Inflammatory macrophage treated with lipopolysaccharide for 4 hours (primary cell): ENCODE data around the gene DCBLD1.
"Not testable (repeated sequence)": the region's sequence is repeated elsewhere in the genome, so short reads cannot be mapped to it uniquely, and the experiment has no call there.

ENCODE experiments used
- DNase-seq: peaks from one replicate; pipeline ENCODE4 v3.0.0-alpha.2; 2020

DCBLD1 gene

DNA sequence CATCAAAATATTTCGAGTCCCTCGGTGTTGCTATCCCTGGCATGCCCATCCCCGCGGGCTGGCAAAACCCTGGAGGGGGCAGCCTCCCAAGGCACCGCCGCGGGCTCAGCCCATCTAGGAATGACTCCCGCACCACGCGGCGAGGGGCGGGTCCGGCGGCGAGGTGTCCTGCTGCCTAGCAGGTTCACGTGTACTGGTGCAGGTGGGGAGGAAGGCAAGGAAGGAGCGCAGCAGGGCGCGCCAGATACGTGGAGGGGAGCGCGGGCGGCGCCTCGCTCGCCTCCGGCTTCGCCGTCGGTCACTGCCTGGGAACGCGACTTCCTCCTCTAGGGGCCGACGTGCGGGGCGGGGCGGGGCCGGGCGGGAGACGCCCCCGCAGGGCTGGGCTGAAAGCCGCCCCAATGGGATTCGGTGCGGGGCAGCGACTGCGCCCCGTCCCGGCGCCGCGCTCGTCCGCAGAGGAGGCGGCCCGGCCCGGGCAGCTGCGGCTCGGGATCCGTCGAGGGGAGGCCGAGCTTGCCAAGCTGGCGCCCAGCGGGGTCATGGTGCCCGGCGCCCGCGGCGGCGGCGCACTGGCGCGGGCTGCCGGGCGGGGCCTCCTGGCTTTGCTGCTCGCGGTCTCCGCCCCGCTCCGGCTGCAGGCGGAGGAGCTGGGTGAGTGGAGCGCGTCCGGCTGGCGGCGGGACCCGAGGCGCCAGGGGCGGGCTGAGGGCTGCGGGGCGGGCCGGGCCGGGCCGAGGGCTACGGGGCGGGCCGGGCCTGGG is at the start of gene DCBLD1:
Gene DCBLD1, plus strand, starts transcription at position 435 of the 764 bp plus-strand sequence. Its CDS starts 108 bp downstream, at position 543.
- peak; percentile 80 for DNase-seq

DNA sequence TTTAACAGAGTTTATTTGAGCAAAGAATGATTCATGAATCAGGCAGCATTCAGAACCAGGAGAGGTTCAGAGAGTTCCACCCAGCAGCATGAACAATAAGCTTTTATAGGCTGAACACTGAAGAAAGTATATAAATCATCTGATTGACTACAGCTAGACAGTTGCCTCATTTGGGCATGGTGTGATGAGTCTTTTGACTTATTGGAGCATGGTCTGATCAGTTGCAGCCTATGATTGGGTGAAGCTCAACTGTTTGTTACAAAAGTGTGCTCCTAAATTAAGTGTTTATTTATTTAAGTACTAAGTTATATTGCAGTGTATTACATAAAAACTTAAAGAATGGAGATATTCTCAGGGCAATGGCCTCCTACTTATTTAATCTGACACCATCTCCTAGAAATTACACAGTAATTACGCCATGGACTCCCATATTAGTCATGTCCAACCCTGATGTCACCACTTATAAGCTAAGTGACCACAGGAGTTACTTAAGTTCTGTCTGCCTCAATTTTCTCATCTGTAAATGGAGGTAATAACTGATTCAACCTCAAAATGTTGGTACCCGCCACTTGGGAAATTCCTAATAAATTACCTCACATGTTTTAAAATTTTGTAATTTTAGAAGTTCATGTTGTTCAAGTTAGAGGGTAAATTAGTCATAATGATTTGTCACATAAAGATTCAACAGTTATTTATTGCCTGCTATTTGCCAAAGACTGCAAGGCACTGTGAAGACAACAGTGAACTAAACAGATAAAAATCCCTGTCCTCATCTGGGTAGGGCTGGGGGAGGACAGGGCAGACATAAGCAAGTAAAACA is 41.6 kb upstream of the DCBLD1 start:
- peak; percentile 88 for DNase-seq

- peak; percentile 40 for DNase-seq
These were observed 40.6 kb upstream of the DCBLD1 start for GRCh38 chr6:117441824-117442264.

DNA sequence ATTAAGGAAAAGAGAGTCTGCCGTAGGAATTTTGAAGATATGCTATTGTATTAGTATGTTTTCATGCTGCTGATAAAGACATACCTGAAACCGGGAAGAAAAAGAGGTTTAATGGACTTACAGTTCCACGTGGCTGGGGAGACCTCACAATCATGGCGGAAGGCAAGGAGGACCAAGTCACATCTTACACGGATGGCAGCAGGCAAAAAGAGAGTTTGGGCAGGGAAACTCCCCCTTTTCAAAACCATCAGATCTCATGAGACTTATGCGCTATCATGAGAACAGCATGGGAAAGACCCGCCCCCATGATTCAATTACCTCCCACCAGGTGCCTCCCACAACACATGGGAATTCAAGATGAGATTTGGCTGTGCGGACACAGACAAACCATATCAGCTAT is 40.2 kb upstream of the DCBLD1 start:
- not testable (repeated sequence) for DNase-seq

DNA sequence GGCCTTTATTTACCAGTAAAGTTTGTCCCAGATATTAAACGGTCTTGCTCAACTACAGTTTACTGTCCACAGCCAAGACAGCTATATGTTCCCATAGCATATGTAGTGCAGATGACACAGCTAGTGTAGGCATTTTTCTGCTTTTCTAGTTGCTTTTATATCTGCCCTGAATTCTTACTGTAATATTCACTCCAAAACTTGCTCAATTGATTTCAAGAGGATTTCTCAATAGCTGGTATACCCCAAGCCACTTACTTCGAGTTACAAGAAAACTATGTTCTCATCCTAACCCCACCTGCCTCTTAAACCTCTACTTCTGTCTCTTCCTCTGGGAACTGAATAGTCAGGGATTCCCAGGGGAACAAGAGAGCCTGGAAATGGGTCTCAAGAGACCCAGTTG is 37.9 kb upstream of the DCBLD1 start:
- no peak for DNase-seq

DNA sequence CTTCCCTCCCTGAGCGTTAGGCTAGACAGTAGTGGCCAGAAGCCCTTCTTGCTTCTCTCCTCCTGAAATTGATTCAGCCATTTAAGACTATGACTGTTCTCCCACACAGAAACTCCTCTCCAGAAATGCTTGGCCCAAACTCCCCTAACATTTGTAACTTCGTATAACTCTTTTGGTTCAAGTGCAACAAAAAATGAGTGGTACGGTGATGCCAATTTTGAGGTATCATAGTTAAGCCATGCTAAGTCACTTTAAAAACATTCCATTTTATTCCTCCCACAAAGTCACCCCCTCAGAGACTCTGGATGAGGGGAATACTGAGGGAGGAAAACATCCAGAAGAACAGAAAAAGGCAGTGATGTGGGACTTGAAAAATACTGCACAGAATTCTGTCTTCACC is 35.6 kb upstream of the DCBLD1 start:
- DNase-seq, result no peak

- no peak for DNase-seq
These were observed 34.5 kb upstream of the DCBLD1 start for GRCh38 chr6:117448011-117448410.

- DNase-seq, result no peak
These were observed 33.6 kb upstream of the DCBLD1 start for GRCh38 chr6:117448732-117449485.

DNA sequence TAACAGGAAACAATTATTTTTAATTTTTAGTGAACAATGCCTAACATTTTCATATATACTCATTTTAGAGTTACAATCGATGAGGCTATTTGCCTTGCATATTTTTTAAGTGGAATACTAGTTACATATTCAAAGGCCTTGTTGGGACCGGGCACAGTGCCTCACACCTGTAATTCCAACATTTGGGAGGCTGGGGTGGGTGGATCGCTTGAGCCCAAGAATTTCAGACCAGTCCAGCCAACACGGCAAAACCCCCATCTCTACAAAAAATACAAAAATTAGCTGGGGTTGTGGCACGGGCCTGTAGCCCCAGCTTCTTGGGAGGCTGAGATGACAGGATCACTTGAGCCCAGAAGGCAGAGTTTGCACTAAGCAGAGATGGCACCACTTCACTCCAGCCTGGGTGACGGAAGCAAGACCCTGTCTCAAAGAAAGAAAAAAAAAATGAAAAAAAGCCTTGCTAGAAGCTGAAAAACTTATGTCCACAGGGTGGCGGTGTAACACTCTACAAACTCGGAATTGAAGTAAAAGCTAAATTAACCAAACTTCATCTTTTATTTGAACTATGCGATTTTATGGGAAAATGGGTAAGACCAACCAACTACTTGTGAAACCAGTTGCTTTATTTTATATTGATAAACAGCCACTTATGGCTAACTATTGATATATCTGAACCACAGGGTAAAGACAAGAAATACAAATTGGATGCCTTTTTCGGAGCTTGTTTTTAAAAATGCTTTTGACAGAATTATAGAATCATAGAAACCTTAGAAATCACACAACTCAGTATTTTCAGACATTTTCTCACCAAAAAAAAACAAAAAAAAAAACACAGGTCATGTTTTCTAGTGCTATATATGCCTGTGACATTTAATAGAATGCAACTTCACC is 32.7 kb upstream of the DCBLD1 start:
- DNase-seq, result peak; percentile 64

DNA sequence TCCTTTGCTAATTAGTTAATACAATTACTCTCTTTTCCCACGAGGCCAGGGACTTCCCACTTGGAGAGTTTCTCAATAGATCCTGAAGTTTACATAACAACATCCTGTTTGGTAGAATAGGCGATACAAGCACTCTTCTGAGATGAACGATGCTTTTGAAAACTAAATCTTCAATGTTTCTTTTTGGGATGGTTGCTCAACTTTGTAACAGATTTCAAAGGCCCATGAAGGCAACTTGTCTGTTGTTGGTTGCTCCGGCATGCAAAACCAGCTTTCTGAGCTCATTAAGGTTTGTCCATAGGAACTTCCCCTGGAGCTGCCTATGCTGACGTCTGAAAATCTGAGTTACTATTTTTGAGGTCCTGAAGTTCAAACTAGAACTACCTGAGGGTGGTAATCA is 30.8 kb upstream of the DCBLD1 start:
- peak; percentile 60 for DNase-seq

GRCh38 chr6:117456250-117456649 is 26.2 kb upstream of the DCBLD1 start:
- DNase-seq, result no peak

- DNase-seq, result no peak
These were observed 25.5 kb upstream of the DCBLD1 start for GRCh38 chr6:117456998-117457397.

DNA sequence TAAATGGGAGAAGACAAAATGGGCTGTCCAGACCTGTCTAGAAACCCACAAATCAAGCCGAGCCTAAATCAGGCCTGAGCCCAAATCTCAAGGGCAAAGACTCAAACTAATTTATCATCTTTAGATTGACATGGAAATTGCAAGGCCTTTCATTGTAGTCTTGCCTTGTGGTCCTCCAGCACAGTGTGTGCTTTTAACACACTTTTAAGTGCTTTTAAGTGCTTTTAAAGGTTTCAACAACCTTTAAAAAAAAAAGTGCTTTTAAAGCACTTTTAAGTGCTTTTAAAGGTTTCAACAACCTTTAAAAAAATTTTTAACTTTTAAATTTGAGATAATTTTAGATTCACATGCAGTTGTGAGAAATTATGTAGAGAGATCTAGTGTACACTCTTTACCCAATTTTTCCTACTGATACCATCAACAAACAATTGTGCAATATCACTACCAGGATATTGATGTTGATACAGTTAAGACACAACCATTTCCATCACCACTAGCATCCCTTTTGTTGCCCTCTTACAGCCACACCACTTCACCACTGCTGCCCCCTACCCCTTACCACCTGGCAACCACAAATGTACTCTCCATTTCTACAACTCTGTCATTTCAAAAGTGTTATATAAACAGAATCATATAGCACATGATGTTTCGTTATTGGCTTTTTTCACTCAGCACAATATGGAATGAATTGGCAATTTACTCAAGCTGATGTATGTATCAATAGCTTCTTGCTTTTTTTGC is 23.1 kb upstream of the DCBLD1 start:
- DNase-seq, result no peak

- DNase-seq, result no peak
These were observed 18.5 kb upstream of the DCBLD1 start for GRCh38 chr6:117463762-117464665.

GRCh38 chr6:117464700-117465099 is 17.8 kb upstream of the DCBLD1 start:
- no peak for DNase-seq

DNA sequence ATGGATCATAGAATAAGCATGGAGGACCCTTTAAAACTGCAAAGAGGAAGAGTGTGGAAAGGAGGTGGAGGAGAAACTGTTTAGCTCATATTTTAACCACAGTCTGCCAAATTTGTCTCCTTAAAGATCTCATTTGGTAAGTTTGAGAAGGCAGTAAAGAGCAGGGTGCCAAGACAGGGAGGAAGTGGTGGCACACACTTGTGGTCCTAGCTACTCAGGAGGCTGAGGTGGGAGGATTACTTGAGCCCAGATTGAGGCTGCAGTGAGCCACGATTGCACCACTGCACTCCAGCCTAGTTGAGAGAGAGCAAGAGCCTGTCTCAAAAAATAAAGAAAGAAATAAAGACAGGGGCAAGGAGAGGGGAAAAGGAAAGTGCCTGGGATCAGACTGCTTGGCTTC is 16.8 kb upstream of the DCBLD1 start:
- DNase-seq, result no peak

DNA sequence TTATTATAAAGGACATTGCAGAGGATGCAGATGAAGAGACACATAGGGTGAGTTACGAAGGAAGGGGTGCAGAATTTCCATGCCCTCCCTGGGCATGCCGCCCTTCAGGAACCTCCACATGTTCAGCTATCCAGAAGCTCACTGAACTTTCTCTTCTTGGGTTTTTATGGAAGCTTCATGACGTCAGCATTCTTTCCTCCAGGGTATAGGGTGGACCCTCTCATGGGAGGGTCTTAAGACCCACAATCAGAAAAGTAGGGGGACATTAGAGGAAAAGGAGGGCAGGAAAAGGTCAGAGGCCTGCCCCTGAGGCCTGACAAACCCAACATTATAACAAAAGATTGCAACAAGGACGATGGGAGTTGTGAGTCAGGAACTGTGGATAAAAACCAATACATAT is 14.6 kb upstream of the DCBLD1 start:
- no peak for DNase-seq

DNA sequence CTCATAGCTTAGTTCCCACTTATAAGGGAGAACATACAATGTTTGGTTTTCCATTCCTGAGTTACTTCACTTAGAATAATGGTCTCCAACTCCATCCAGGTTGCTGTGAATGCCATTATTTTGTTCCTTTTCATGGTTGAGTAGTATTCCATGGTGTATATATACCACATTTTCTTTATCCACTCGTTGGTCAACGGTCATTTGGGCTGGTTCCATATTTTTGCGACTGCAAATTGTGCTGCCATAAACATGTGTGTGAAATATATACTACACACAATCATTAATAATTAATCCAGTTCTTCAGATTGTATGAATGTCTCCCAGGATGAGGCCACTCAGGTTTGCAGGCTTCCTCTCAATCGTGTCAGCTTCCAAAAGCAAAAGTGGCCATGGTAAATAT is 13.9 kb upstream of the DCBLD1 start:
- not testable (repeated sequence) for DNase-seq

GRCh38 chr6:117469356-117469755 is 13.1 kb upstream of the DCBLD1 start:
- peak; percentile 49 for DNase-seq

GRCh38 chr6:117469791-117470190 is 12.7 kb upstream of the DCBLD1 start:
- DNase-seq, result no peak
